ENCODE data around the gene ZNF287.

DNA sequence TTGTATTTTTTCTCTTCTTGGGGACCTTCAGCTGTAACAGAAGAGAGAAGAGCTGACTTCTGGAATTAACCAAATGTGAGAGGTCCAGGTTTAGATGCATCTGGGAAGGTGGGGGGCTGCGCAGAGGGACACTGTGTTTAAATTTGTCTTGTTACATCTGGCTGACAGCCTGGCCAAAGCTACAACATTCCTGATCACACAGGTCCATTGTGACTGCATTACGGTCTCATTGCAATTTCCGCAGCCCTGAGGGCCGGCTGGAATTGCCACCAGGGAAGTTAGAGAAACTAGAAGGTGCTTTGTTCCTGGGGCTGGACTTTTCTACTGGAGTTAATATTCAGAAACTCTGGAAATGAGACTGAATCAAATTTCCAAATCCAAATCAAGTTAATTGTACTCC, 39.1 kb downstream of the ZNF287 start:
- TF ChIP-seq, protein P1, sequence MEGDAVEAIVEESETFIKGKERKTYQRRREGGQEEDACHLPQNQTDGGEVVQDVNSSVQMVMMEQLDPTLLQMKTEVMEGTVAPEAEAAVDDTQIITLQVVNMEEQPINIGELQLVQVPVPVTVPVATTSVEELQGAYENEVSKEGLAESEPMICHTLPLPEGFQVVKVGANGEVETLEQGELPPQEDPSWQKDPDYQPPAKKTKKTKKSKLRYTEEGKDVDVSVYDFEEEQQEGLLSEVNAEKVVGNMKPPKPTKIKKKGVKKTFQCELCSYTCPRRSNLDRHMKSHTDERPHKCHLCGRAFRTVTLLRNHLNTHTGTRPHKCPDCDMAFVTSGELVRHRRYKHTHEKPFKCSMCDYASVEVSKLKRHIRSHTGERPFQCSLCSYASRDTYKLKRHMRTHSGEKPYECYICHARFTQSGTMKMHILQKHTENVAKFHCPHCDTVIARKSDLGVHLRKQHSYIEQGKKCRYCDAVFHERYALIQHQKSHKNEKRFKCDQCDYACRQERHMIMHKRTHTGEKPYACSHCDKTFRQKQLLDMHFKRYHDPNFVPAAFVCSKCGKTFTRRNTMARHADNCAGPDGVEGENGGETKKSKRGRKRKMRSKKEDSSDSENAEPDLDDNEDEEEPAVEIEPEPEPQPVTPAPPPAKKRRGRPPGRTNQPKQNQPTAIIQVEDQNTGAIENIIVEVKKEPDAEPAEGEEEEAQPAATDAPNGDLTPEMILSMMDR (IDR thresholded peaks at IDR 0.05): no peak
- no peak for TF ChIP-seq POLR2A (IDR thresholded peaks at IDR 0.05)
